NCI-H128 (cell line): ENCODE data around the gene MAN1A2.
A peak's percentile ranks its signal among the peaks of the same experiment; 100 is the strongest.
"Not testable (repeated sequence)": the region's sequence is repeated elsewhere in the genome, so short reads cannot be mapped to it uniquely, and the experiment has no call there.

ENCODE experiments used
- DNase-seq: peaks from one replicate; lab custom pipeline; 2025; ENCODE audit not compliant: unreplicated experiment; lab: John Stamatoyannopoulos, UW

The MAN1A2 gene

GRCh38 chr1:117367046-117368025 is at the start of gene MAN1A2:
MAN1A2 (plus strand) TSS chr1:117367449; CDS start chr1:117368184, 735 bp downstream.
- peak; percentile 19 for DNase-seq

- DNase-seq, result no peak
These were observed 49.2 kb upstream of the MAN1A2 start for GRCh38 chr1:117318011-117318410.

- no peak for DNase-seq
These were observed 48.8 kb upstream of the MAN1A2 start for GRCh38 chr1:117318426-117318825.

GRCh38 chr1:117320515-117320914 is 46.7 kb upstream of the MAN1A2 start:
- no peak for DNase-seq

GRCh38 chr1:117321680-117322609 is 45.3 kb upstream of the MAN1A2 start:
- no peak for DNase-seq

- DNase-seq, result no peak
These were observed 42.9 kb upstream of the MAN1A2 start for GRCh38 chr1:117324357-117324756.

GRCh38 chr1:117326035-117326434 is 41.2 kb upstream of the MAN1A2 start:
- not testable (repeated sequence) for DNase-seq

- DNase-seq, result no peak
These were observed 40.2 kb upstream of the MAN1A2 start for GRCh38 chr1:117327011-117327410.

- no peak for DNase-seq
These were observed 31.7 kb upstream of the MAN1A2 start for GRCh38 chr1:117335376-117336086.

GRCh38 chr1:117336088-117336817 is 31.0 kb upstream of the MAN1A2 start:
- DNase-seq, result no peak

GRCh38 chr1:117339866-117340700 is 27.2 kb upstream of the MAN1A2 start:
- DNase-seq, result no peak

GRCh38 chr1:117341123-117341522 is 26.1 kb upstream of the MAN1A2 start:
- DNase-seq, result no peak

GRCh38 chr1:117342397-117342796 is 24.9 kb upstream of the MAN1A2 start:
- DNase-seq, result no peak

- DNase-seq, result no peak
These were observed 20.9 kb upstream of the MAN1A2 start for GRCh38 chr1:117346206-117346928.

- no peak for DNase-seq
These were observed 19.3 kb upstream of the MAN1A2 start for GRCh38 chr1:117347907-117348306.

- DNase-seq, result not testable (repeated sequence)
These were observed 14.6 kb upstream of the MAN1A2 start for GRCh38 chr1:117352695-117353094.

- not testable (repeated sequence) for DNase-seq
These were observed 9.2 kb upstream of the MAN1A2 start for GRCh38 chr1:117357833-117358603.

GRCh38 chr1:117358604-117358887 is 8.7 kb upstream of the MAN1A2 start:
- not testable (repeated sequence) for DNase-seq
